Peyer's patch (tissue), 4 donors: ENCODE measurements around the gene AQP3. TPM values are rescaled to one million over a fixed set of nuclear protein-coding genes. Genes with fewer than 3 reads are reported as not detected.

Experiments used
- DNase-seq, 3 donors: peaks; one replicate each; pipeline ENCODE4 v3.0.0-alpha.2; 2017 to 2019
- H3K27ac ChIP-seq, 4 donors: fragments of 200-600 bp; sonication (generic); one replicate each; pipeline ENCODE4 v1.5.1; 2016 to 2019
- H3K27me3 ChIP-seq, 2 donors: fragments of 200-600 bp; sonication (generic); one replicate each; pipeline ENCODE4 v1.5.1; 2019
- H3K36me3 ChIP-seq, 3 donors: fragments of 200-600 bp; sonication (generic); one replicate each; pipeline ENCODE4 v1.5.1; 2016 to 2019
- H3K4me1 ChIP-seq, 4 donors: fragments of 200-600 bp; sonication (generic); one replicate each; pipeline ENCODE4 v1.5.1; 2016 to 2019
- H3K4me3 ChIP-seq, 4 donors: fragments of 200-600 bp; sonication (generic); 1 replicate in 3 of 4; 2 replicates in 1 of 4; pipeline ENCODE4 v1.5.1; 2016 to 2019; ENCODE audit warnings: mild to moderate bottlenecking in 1 of 4
- H3K9me3 ChIP-seq, 4 donors: fragments of 200-600 bp; sonication (generic); one replicate each; pipeline ENCODE4 v1.5.1; 2016 to 2019; ENCODE audit warnings: mild to moderate bottlenecking in 1 of 4
- POLR2A ChIP-seq, 2 donors: fragments of 450-650 bp; IDR thresholded peaks; one replicate each; pipeline ENCODE4 v1.5.1; 2017; ENCODE audit warnings: antibody characterized with exemption in 2 of 2, mild to moderate bottlenecking in 2 of 2, moderate library complexity in 2 of 2
- total RNA-seq, 4 donors: library from RNA; depleted of rRNA; stranded (reverse); fragments of >200 nt; gene quantifications; one replicate each; pipeline ENCODE4 v1.1.0, GENCODE V29; 2016
- TF ChIP-seq, protein P1 (sequence below), 6 experiments: fragments of 450-650 bp in 4 of 6; fragments of 200-600 bp in 2 of 6; sonication (generic) in 1 of 6; IDR thresholded peaks; one replicate each; pipeline ENCODE4 v1.5.1; 2017 to 2019; ENCODE audit warnings: antibody characterized with exemption in 6 of 6, mild to moderate bottlenecking in 3 of 6, moderate library complexity in 1 of 6

The AQP3 gene
- total RNA-seq, 4 donors from 2014 or later = 12.4 to 424 (median 260) TPM

DNA sequence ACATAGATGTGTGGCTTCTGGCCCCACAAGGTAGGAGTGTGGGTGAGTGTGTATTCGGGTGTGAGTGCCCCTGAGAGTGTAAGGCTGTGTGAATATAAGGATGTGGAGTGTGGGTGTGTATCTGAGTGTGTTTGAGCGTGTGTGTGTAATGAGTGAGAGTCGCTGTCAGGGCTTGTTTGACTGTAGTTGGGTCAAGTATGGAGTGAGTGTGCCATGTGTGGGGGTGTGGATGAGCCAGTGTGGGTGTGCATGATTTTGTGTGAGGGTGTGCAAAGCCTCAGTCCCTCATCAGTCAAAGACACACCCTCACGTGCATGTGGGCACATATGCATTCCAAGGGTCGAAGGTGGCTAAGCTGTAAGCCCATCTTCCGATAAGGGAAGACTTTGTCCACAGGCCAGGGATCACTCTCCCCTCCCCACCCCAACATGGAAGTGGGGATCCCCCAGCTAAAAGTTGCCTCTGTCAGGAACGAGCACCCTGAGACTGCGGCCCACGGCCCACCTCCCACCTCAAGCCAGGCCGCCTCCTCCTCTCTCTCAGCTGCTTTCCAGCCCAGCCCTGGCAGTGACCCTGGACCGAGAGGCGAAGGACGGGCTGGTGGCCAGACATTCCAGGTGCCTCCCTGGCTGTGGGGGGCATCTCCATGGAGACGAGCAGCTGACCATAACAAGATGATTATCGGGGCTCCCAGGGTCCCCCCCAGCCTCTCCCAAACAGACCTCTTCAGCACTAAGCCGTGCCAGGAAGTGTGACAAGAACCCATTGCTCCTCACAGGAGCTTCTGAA, 12.9 kb downstream of the AQP3 start:
- Histone ChIP-seq H3K36me3 (no peaks in the 10 kb centered on the region), H3K27me3 (no peaks in the 10 kb centered on the region), H3K4me3 (no peak overlapping the region), H3K27ac (peak overlapping the region in 2 of 4 donors; percentile 69 to 70), H3K9me3 (no peaks in the 10 kb centered on the region), H3K4me1 (peaks cover 0 to 30% (median 1%) of the 10 kb centered on the region in 4 donors)
- DNase-seq = peak in 2 of 3 donors; percentile 76 to 77
- peak in 1 of 2 donors; percentile 23 for TF ChIP-seq POLR2A (IDR thresholded peaks at IDR 0.05)
- TF ChIP-seq, protein P1, sequence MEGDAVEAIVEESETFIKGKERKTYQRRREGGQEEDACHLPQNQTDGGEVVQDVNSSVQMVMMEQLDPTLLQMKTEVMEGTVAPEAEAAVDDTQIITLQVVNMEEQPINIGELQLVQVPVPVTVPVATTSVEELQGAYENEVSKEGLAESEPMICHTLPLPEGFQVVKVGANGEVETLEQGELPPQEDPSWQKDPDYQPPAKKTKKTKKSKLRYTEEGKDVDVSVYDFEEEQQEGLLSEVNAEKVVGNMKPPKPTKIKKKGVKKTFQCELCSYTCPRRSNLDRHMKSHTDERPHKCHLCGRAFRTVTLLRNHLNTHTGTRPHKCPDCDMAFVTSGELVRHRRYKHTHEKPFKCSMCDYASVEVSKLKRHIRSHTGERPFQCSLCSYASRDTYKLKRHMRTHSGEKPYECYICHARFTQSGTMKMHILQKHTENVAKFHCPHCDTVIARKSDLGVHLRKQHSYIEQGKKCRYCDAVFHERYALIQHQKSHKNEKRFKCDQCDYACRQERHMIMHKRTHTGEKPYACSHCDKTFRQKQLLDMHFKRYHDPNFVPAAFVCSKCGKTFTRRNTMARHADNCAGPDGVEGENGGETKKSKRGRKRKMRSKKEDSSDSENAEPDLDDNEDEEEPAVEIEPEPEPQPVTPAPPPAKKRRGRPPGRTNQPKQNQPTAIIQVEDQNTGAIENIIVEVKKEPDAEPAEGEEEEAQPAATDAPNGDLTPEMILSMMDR (IDR thresholded peaks at IDR 0.05) = no peak

DNA sequence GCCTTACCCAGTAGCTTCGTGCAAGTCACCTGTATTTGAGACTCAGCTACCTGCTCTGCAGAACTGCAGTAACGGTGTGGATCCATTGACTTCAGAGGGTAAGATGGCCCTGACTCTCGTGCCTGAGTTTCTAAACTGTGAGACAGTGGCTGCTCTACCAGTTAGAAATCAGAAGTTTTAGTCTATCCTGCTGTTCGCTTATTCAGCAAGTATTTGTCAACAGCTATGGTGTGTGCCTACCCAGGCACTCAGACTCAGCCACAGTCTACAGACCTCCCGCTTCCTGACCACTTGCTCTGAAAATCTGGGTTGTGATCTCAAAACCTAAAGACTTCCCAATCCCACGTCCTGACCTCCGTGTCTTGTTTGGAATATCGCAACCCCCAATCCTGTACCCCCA, 13.5 kb downstream of the AQP3 start:
- Histone ChIP-seq H3K27ac (peak overlapping the region in 1 of 4 donors; percentile 59), H3K27me3 (no peaks in the 10 kb centered on the region), H3K9me3 (no peaks in the 10 kb centered on the region), H3K4me3 (no peak overlapping the region), H3K4me1 (peaks cover 0 to 24% (median under 1%) of the 10 kb centered on the region in 4 donors), H3K36me3 (no peaks in the 10 kb centered on the region)
- no peak for DNase-seq
- no peak for TF ChIP-seq POLR2A (IDR thresholded peaks at IDR 0.05)
- TF ChIP-seq, protein P1 (IDR thresholded peaks at IDR 0.05) = no peak

DNA sequence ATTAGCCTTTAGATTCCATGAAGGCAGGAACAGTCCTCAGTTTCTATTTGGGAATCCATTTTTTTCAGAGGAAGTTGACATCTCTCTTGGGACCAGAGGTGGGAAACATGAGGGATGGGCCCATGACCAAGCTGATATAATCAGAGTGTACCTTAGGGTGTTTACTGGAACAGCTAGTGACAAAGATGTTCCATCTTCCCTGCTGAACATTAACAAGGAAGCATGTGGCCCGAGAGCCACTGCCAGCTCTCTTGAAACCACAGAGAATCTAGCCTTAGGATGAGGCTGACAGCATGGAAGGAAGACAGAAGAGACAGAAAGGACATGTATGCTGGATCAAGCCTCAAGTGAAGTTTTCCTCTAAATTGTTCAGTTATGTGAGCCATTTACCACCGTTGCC, 16.0 kb downstream of the AQP3 start:
- peaks cover 0 to 14% (median 0%) of the 10 kb centered on the region in 4 donors for H3K4me1 ChIP-seq
- H3K27me3 ChIP-seq = no peaks in the 10 kb centered on the region
- H3K36me3 ChIP-seq = no peaks in the 10 kb centered on the region
- no peak overlapping the region for H3K4me3 ChIP-seq
- TF ChIP-seq POLR2A (IDR thresholded peaks at IDR 0.05) = no peak
- TF ChIP-seq, protein P1 (IDR thresholded peaks at IDR 0.05) = no peak
- DNase-seq = no peak
- no peaks in the 10 kb centered on the region for H3K9me3 ChIP-seq
- peak overlapping the region in 2 of 4 donors; percentile 31 to 67 for H3K27ac ChIP-seq

DNA sequence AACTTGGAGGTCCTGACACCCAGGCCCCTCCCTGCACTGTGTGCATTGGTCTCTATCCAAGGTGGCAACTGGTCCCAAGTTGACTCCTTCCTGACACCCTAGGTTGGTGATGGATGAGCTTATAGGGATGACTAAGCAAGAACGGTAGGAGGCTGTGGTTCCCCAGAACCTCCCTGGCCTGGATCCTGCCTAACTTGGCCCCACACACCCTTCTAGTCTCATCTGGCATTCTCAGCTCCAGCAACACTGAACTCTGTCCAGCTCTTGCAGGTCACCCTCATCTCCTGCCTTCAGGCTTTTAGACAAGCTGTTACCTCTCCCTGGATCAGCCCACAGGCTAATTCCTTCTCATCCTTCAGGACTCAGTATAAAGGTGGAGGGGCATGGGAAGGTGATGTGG, 16.5 kb downstream of the AQP3 start:
- Histone ChIP-seq H3K4me3 (no peak overlapping the region), H3K4me1 (peaks cover 0 to 9% (median 0%) of the 10 kb centered on the region in 4 donors), H3K36me3 (no peaks in the 10 kb centered on the region), H3K9me3 (no peaks in the 10 kb centered on the region), H3K27me3 (no peaks in the 10 kb centered on the region), H3K27ac (peak overlapping the region in 1 of 4 donors; percentile 67)
- no peak for TF ChIP-seq POLR2A (IDR thresholded peaks at IDR 0.05)
- TF ChIP-seq, protein P1 (IDR thresholded peaks at IDR 0.05) = no peak
- DNase-seq = no peak

DNA sequence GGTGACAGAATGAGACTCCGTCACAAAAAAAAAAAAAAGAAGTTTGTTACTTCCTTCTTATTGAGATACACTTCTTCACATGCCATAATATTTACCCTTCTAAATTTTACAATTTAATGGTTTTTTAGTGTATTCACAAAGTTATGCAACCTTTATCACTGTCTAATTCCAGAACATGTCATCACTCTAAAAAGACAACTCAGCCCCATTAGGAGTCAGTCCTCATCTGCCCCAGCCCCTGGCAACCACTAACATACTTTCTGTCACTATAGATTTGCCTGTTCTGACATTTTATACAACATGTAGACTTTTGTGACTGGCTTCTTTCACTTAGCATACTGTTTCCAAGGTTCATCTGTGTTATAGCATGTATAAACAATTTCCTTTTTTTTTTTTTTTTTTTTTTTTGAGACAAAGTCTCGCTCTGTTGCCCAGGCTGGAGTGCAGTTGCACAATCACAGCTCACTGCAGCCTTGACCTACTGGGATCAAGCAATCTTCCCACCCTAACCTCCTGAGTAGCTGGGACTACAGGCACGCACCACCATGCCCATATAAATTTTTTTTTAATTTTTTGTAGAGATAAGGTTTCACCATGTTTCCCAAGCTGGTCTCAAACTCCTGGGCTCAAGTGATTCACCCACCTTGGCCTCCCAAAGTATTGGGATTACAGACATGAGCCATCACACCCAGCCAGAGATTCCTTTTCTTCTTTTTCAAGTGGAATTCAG, 18.0 kb downstream of the AQP3 start:
- no peak overlapping the region for H3K4me3 ChIP-seq
- TF ChIP-seq POLR2A (IDR thresholded peaks at IDR 0.05) = no peak
- TF ChIP-seq, protein P1 (IDR thresholded peaks at IDR 0.05) = no peak
- H3K27me3 ChIP-seq = no peaks in the 10 kb centered on the region
- DNase-seq = no peak
- no peak overlapping the region for H3K27ac ChIP-seq
- H3K9me3 ChIP-seq = no peaks in the 10 kb centered on the region
- no peaks in the 10 kb centered on the region for H3K36me3 ChIP-seq
- peaks cover 0 to 9% (median 0%) of the 10 kb centered on the region in 4 donors for H3K4me1 ChIP-seq
